Neural cell (in vitro differentiated cells): Measurements from ENCODE around the gene IRX3.

Experiments
- CTCF ChIP-seq: fragments of 450-650 bp; IDR thresholded peaks from 2 replicates; pipeline ENCODE4 v1.5.1; 2014; ENCODE audit warnings: antibody characterized with exemption, mild to moderate bottlenecking, moderate library complexity; ENCODE audit not compliant: poor library complexity, severe bottlenecking
- RAD21 ChIP-seq: fragments of 450-650 bp; conservative IDR thresholded peaks from 2 replicates; pipeline ENCODE4 v1.6.1; 2014; ENCODE audit warnings: antibody characterized with exemption, mild to moderate bottlenecking, moderate library complexity

- TF ChIP-seq CTCF = no peak
- no peak for TF ChIP-seq RAD21
These were observed 41.0 kb upstream of the IRX3 start for GRCh38 chr16:54327609-54328008.
